HG03432 (cell line): ENCODE data around the gene PQBP1.
A peak's percentile ranks its signal among the peaks of the same experiment; 100 is the strongest.

ENCODE experiments used
- ATAC-seq: cut with Tn5 transposase; IDR thresholded peaks from one replicate; pipeline ENCODE4 v1.9.1; 2021; ENCODE audit warnings: mild to moderate bottlenecking, moderate library complexity; ENCODE audit not compliant: unreplicated experiment

Gene PQBP1

GRCh38 chrX:48920718-48921104, 23.0 kb downstream of the PQBP1 start:
- ATAC-seq = no peak

GRCh38 chrX:48923771-48924170, 26.0 kb downstream of the PQBP1 start:
- no peak for ATAC-seq

- no peak for ATAC-seq
Observed at GRCh38 chrX:48924270-48924669, 26.5 kb downstream of the PQBP1 start.

- no peak for ATAC-seq
Observed at GRCh38 chrX:48927123-48927522, 29.4 kb downstream of the PQBP1 start.

- no peak for ATAC-seq
Observed at GRCh38 chrX:48927736-48928382, 30.1 kb downstream of the PQBP1 start.

- no peak for ATAC-seq
Observed at GRCh38 chrX:48933757-48934156, 36.0 kb downstream of the PQBP1 start.

- ATAC-seq = no peak
Observed at GRCh38 chrX:48934581-48935300, 37.0 kb downstream of the PQBP1 start.

- ATAC-seq = no peak
Observed at GRCh38 chrX:48935301-48935670, 37.6 kb downstream of the PQBP1 start.

GRCh38 chrX:48936429-48937053, 38.8 kb downstream of the PQBP1 start:
- ATAC-seq = peak; percentile 6

- ATAC-seq = peak; percentile 67
Observed at GRCh38 chrX:48937054-48937907, 39.6 kb downstream of the PQBP1 start.

- ATAC-seq = peak; percentile 56
Observed at GRCh38 chrX:48938721-48939425, 41.1 kb downstream of the PQBP1 start.

GRCh38 chrX:48939524-48940228, 41.9 kb downstream of the PQBP1 start:
- no peak for ATAC-seq

- ATAC-seq = no peak
Observed at GRCh38 chrX:48940404-48940955, 42.8 kb downstream of the PQBP1 start.

GRCh38 chrX:48942895-48943294, 45.2 kb downstream of the PQBP1 start:
- no peak for ATAC-seq

- ATAC-seq = no peak
Observed at GRCh38 chrX:48945517-48946348, 48.0 kb downstream of the PQBP1 start.

GRCh38 chrX:48948589-48948988, 50.9 kb downstream of the PQBP1 start:
- no peak for ATAC-seq
